NAMALWA (cell line): Measurements from ENCODE around the gene CAPN13.

Source experiments
- DNase-seq: peaks from one replicate; pipeline ENCODE4 v3.0.0-alpha.2; 2015; ENCODE audit warnings: low spot score

CAPN13 gene

GRCh38 chr2:30705056-30705455 is 102.2 kb downstream of the CAPN13 start:
- no peak for DNase-seq

GRCh38 chr2:30704309-30705020 is 102.8 kb downstream of the CAPN13 start:
- DNase-seq: no peak

GRCh38 chr2:30702694-30703093 is 104.6 kb downstream of the CAPN13 start:
- DNase-seq: no peak

- no peak for DNase-seq
Observed at GRCh38 chr2:30701782-30702181, 105.5 kb downstream of the CAPN13 start.

GRCh38 chr2:30697242-30698103 is 109.8 kb downstream of the CAPN13 start:
- peak; percentile 27 for DNase-seq

- no peak for DNase-seq
Observed at GRCh38 chr2:30695749-30696148, 111.5 kb downstream of the CAPN13 start.

- DNase-seq: no peak
Observed at GRCh38 chr2:30694286-30695055, 112.8 kb downstream of the CAPN13 start.

- no peak for DNase-seq
Observed at GRCh38 chr2:30693821-30694281, 113.4 kb downstream of the CAPN13 start.

GRCh38 chr2:30692829-30693275 is 114.4 kb downstream of the CAPN13 start:
- DNase-seq: no peak

GRCh38 chr2:30691948-30692828 is 115.1 kb downstream of the CAPN13 start:
- DNase-seq: no peak

- DNase-seq: no peak
Observed at GRCh38 chr2:30691091-30691947, 115.9 kb downstream of the CAPN13 start.

- no peak for DNase-seq
Observed at GRCh38 chr2:30690126-30690561, 117.1 kb downstream of the CAPN13 start.

- DNase-seq: no peak
Observed at GRCh38 chr2:30689496-30690125, 117.6 kb downstream of the CAPN13 start.

- no peak for DNase-seq
Observed at GRCh38 chr2:30688956-30689401, 118.3 kb downstream of the CAPN13 start.

GRCh38 chr2:30686669-30687068 is 120.6 kb downstream of the CAPN13 start:
- no peak for DNase-seq

- peak; percentile 38 for DNase-seq
Observed at GRCh38 chr2:30686000-30686399, 121.2 kb downstream of the CAPN13 start.

GRCh38 chr2:30684996-30685395 is 122.2 kb downstream of the CAPN13 start:
- no peak for DNase-seq

- no peak for DNase-seq
Observed at GRCh38 chr2:30684516-30684915, 122.7 kb downstream of the CAPN13 start.

GRCh38 chr2:30684026-30684425 is 123.2 kb downstream of the CAPN13 start:
- no peak for DNase-seq
